A549 (cell line): ENCODE results near the gene KDM5B. TPM values are rescaled to one million over a fixed set of nuclear protein-coding genes. Genes with fewer than 3 reads are reported as not detected.
"Not testable (repeated sequence)": the region's sequence is repeated elsewhere in the genome, so short reads cannot be mapped to it uniquely, and the experiment has no call there.

Experiments
- ATAC-seq, 2 experiments: fragments of 200-7000 bp in 1 of 2; fragments of >200 bp in 1 of 2; cut with Nextera tagmentation in 1 of 2; cut with Tn5 transposase in 1 of 2; 3 replicates each; pipeline versions ENCODE4 v1.8.0 to v1.9.1; 2018 to 2020; ENCODE audit warnings: mild to moderate bottlenecking in 1 of 2, moderate library complexity in 1 of 2
- CTCF ChIA-PET: fragments of 300-600 bp; sonication (Branson Sonifier 250); formaldehyde crosslinking; extraction: SDS; loops from one replicate; lab custom pipeline; 2021; ENCODE audit warnings: antibody characterized with exemption, inconsistent platforms; lab: Yijun Ruan, JAX
- POLR2A ChIA-PET: fragments of 350-600 bp; formaldehyde crosslinking; extraction: SDS; loops from one replicate; lab custom pipeline; 2021; ENCODE audit warnings: antibody characterized with exemption, inconsistent platforms; lab: Yijun Ruan, JAX
- DNase-seq, 2 experiments: peaks; one replicate each; pipeline versions ENCODE4 v3.0.0 to v3.0.0-alpha.2; 2011 to 2016; ENCODE audit warnings: low read depth in 1 of 2, low spot score in 1 of 2
- FAIRE-seq: peaks from 2 replicates; lab custom pipeline; 2011; peaks lifted over from hg19 to GRCh38; lab: Jason Lieb, UNC
- H3K27ac ChIP-seq, 2 experiments: fragments of >200 bp; sonication (Bioruptor Twin); formaldehyde crosslinking; 3 replicates each; pipeline ENCODE4 v1.5.1; 2016 to 2017
- H3K4me1 ChIP-seq: fragments of >200 bp; sonication (Bioruptor Twin); formaldehyde crosslinking; 3 replicates; pipeline ENCODE4 v1.6.1; 2016
- H3K4me2 ChIP-seq: fragments of >200 bp; sonication (Bioruptor Twin); formaldehyde crosslinking; 3 replicates; pipeline ENCODE4 v1.6.1; 2016
- H3K4me3 ChIP-seq: fragments of >200 bp; sonication (Bioruptor Twin); formaldehyde crosslinking; 3 replicates; pipeline ENCODE4 v1.5.1; 2016
- H3K9me3 ChIP-seq: fragments of >200 bp; sonication (Bioruptor Twin); formaldehyde crosslinking; 3 replicates; pipeline ENCODE4 v1.6.1; 2016
- CBX2 ChIP-seq: fragments of 200-600 bp; sonication (generic); IDR thresholded peaks from 2 replicates; pipeline ENCODE4 v1.6.1; 2016; ENCODE audit warnings: low read depth, mild to moderate bottlenecking, borderline replicate concordance
- CEBPB ChIP-seq, 2 experiments: fragments of >200 bp in 1 of 2; sonication (Bioruptor Twin) in 1 of 2; formaldehyde crosslinking in 1 of 2; IDR thresholded peaks; 2 replicates each; pipeline ENCODE4 v1.6.1; 2012 to 2016
- CHD4 ChIP-seq: fragments of 200-600 bp; sonication (generic); IDR thresholded peaks from 2 replicates; pipeline ENCODE4 v1.6.1; 2016; ENCODE audit warnings: antibody characterized with exemption, mild to moderate bottlenecking, borderline replicate concordance
- CTCF ChIP-seq: fragments of >200 bp; sonication (Bioruptor Twin); formaldehyde crosslinking; IDR thresholded peaks from 3 replicates; pipeline ENCODE4 v1.5.1; 2016
- EHMT2 ChIP-seq: fragments of 200-600 bp; sonication (generic); IDR thresholded peaks from 2 replicates; pipeline ENCODE4 v1.6.1; 2016; ENCODE audit warnings: antibody characterized with exemption, low read depth, mild to moderate bottlenecking, moderate library complexity
- GATA3 ChIP-seq: IDR thresholded peaks from 2 replicates; pipeline ENCODE4 v1.6.1; 2012; ENCODE audit warnings: borderline replicate concordance
- HEYL ChIP-seq: fragments of 250-450 bp; sonication (Bioruptor Pico); IDR thresholded peaks from 2 replicates; pipeline ENCODE4 v1.8.0; 2021; ENCODE audit warnings: mild to moderate bottlenecking, moderate library complexity
- HMGXB4 ChIP-seq: fragments of 250-450 bp; sonication (Bioruptor Pico); IDR thresholded peaks from 2 replicates; pipeline ENCODE4 v1.5.0; 2021; ENCODE audit warnings: mild to moderate bottlenecking, moderate library complexity, borderline replicate concordance
- JUNB ChIP-seq: fragments of >200 bp; sonication (Bioruptor Twin); formaldehyde crosslinking; IDR thresholded peaks from 2 replicates; pipeline ENCODE4 v1.6.1; 2016
- KDM1A ChIP-seq: fragments of 200-600 bp; sonication (generic); IDR thresholded peaks from 2 replicates; pipeline ENCODE4 v1.6.1; 2016; ENCODE audit warnings: low read depth, mild to moderate bottlenecking
- KDM5A ChIP-seq: fragments of 200-600 bp; sonication (generic); IDR thresholded peaks from 2 replicates; pipeline ENCODE4 v1.6.1; 2016; ENCODE audit warnings: antibody characterized with exemption, mild to moderate bottlenecking
- MAFK ChIP-seq: fragments of 450-650 bp; IDR thresholded peaks from 2 replicates; pipeline ENCODE4 v1.6.1; 2014; ENCODE audit not compliant: partially characterized antibody
- NFE2L2 ChIP-seq: fragments of 150-350 bp; conservative IDR thresholded peaks from 2 replicates; pipeline ENCODE4 v1.6.1; 2014; ENCODE audit warnings: low read length
- NPAS2 ChIP-seq: fragments of 250-450 bp; sonication (Bioruptor Pico); IDR thresholded peaks from 2 replicates; pipeline ENCODE4 v1.8.0; 2022; ENCODE audit warnings: mild to moderate bottlenecking, moderate library complexity, borderline replicate concordance
- POLR2A ChIP-seq: IDR thresholded peaks from 2 replicates; pipeline ENCODE4 v1.6.1; 2012; ENCODE audit warnings: mild to moderate bottlenecking, low read length
- RAD21 ChIP-seq, 2 experiments: fragments of >200 bp in 1 of 2; sonication (Bioruptor Twin) in 1 of 2; formaldehyde crosslinking in 1 of 2; IDR thresholded peaks in 1 of 2; conservative IDR thresholded peaks in 1 of 2; 2 replicates in 1 of 2; 3 replicates in 1 of 2; pipeline ENCODE4 v1.6.1; 2012 to 2018; ENCODE audit warnings: inconsistent platforms in 1 of 2
- RARB ChIP-seq: fragments of 250-450 bp; sonication (Bioruptor Pico); IDR thresholded peaks from 2 replicates; pipeline ENCODE4 v1.8.0; 2021; ENCODE audit warnings: mild to moderate bottlenecking, moderate library complexity
- RCOR1 ChIP-seq: fragments of 150-350 bp; IDR thresholded peaks from 2 replicates; pipeline ENCODE4 v1.6.1; 2014; ENCODE audit warnings: antibody characterized with exemption, low read length, low read depth
- RNF2 ChIP-seq: fragments of 200-600 bp; sonication (generic); IDR thresholded peaks from 2 replicates; pipeline ENCODE4 v1.6.1; 2016; ENCODE audit warnings: low read depth, mild to moderate bottlenecking, antibody characterized with exemption, moderate library complexity, borderline replicate concordance
- ZSCAN20 ChIP-seq: fragments of 250-450 bp; sonication (Bioruptor Pico); IDR thresholded peaks from 2 replicates; pipeline ENCODE4 v1.8.0; 2022; ENCODE audit warnings: mild to moderate bottlenecking, moderate library complexity
- WGBS: methylation state at CpG from one replicate; pipeline ENCODE4 v1.1.6; 2017; ENCODE audit errors: missing lambda C conversion rate; 5-methylcytosine and 5-hydroxymethylcytosine counted together
- polyA plus RNA-seq, 4 experiments: library from polyadenylated mRNA; depleted of rRNA in 3 of 4; stranded (reverse); fragments of >200 nt; fragmentation: RNase III in 1 of 4; extraction: RNeasy Plus Mini Kit Qiagen cat#74134 plus additional on column Dnase treatment in 1 of 4; gene quantifications; 2 replicates in 3 of 4; 3 replicates in 1 of 4; pipeline ENCODE4 v1.2.3, GENCODE V29; 2011 to 2017

Gene KDM5B
- polyA plus RNA-seq, 2 of the 4 experiments (the other 2 are of a cell fraction), result 15.8 to 44.3 TPM

- Histone ChIP-seq H3K4me1 (no peaks in the 10 kb centered on the region), H3K9me3 (no peaks in the 10 kb centered on the region), H3K4me2 (no peak overlapping the region), H3K27ac (no peak overlapping the region), H3K4me3 (no peak overlapping the region)
- DNase-seq (no peak), ATAC-seq (no peak), FAIRE-seq (no peak)
- WGBS, result 92% methylated on average over 7 of the region's 7 CpGs
- ChIA-PET CTCF (interaction anchor here (1.0 to 2.0 kb wide), 2 partner anchors 44 to 260 kb away, joined by 3 to 4 read pairs; no protein-coding TSS in a partner anchor), POLR2A (no interaction called here)
- no peak for TF ChIP-seq POLR2A
- TF ChIP-seq ZSCAN20 (CRISPR knock-in tag), result no peak
- no peak for TF ChIP-seq CBX2
- no peak for TF ChIP-seq RCOR1
- no peak for TF ChIP-seq NPAS2 (CRISPR knock-in tag)
- TF ChIP-seq CTCF, result no peak
- TF ChIP-seq MAFK, result no peak
- TF ChIP-seq RNF2, result no peak
- TF ChIP-seq EHMT2, result no peak
- TF ChIP-seq RARB (CRISPR knock-in tag), result no peak
- TF ChIP-seq KDM1A, result no peak
- TF ChIP-seq GATA3, result no peak
- TF ChIP-seq HMGXB4 (CRISPR knock-in tag), result no peak
Measured at GRCh38 chr1:202723708-202724107, 84.5 kb downstream of the KDM5B start.

- WGBS, result 78% methylated on average over 6 of the region's 6 CpGs
- CTCF ChIA-PET, result interaction anchor here (0.6 to 1.0 kb wide), 3 partner anchors 45 to 514 kb away, joined by 3 to 4 read pairs (median 3); no protein-coding TSS in a partner anchor
- H3K4me2 ChIP-seq, POLR2A ChIA-PET, DNase-seq, FAIRE-seq, H3K4me1 ChIP-seq, H3K4me3 ChIP-seq, H3K9me3 ChIP-seq, ATAC-seq, H3K27ac ChIP-seq: not testable (repeated sequence)
Measured at GRCh38 chr1:202723046-202723445, 85.2 kb downstream of the KDM5B start.

DNA sequence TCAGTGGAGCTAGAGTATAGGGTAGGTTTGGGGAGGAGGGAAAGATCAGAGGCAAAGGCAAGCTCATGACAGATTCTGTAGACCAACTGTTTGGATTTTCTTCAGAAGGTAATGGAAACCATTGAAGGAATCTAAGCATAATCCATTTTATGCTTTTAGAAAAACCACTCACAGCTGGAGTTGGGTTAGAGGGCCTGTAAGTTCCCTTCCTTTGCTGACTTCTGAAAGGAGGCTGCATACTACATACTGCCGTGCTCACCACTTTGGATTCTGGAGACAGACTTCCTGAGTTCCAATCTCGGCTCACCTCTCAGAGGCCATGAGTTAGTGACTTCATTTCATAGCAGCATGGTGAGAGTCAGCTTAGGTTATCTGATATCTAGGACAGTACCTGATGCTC lies 91.6 kb downstream of the KDM5B start:
- ATAC-seq (no peak), FAIRE-seq (no peak), DNase-seq (no peak)
- CTCF ChIA-PET, result interaction anchor here (1.2 kb wide), 3 partner anchors 9 to 524 kb away, joined by 4 to 5 read pairs (median 5); partner anchors contain the start of gene UBE2T
- WGBS, result 78% methylated on average over 2 of the region's 2 CpGs
- Histone ChIP-seq H3K4me1 (peaks cover 17% of the 10 kb centered on the region), H3K9me3 (no peaks in the 10 kb centered on the region), H3K4me2 (no peak overlapping the region), H3K27ac (no peak overlapping the region), H3K4me3 (no peak overlapping the region)
- POLR2A ChIA-PET, result no interaction called here
- TF ChIP-seq GATA3 (no peak), CEBPB (IDR thresholded peaks at IDR 0.05) (no peak), RAD21 (conservative IDR thresholded peaks at IDR 0.05 in 1 of 2, IDR thresholded peaks at IDR 0.05 in 1 of 2) (no peak), HEYL (CRISPR knock-in tag) (no peak), KDM5A (no peak), RARB (CRISPR knock-in tag) (no peak), JUNB (no peak), CHD4 (no peak), NFE2L2 (no peak)
